GM23338 (cell line): Measurements from ENCODE around the gene L1CAM. TPM values are rescaled to one million over a fixed set of nuclear protein-coding genes. Genes with fewer than 3 reads are reported as not detected.

Experiments used
- ATAC-seq: fragments of 200-7000 bp; cut with Tn5 transposase; 3 replicates; pipeline ENCODE4 v1.9.1; 2020
- DNase-seq: peaks from one replicate; pipeline ENCODE4 v3.0.0-alpha.2; 2015; ENCODE audit warnings: low spot score
- H2AFZ ChIP-seq: fragments of 200-600 bp; sonication (generic); 2 replicates; pipeline ENCODE4 v1.8.0; 2016; ENCODE audit warnings: antibody characterized with exemption, mild to moderate bottlenecking, moderate library complexity
- H3F3A ChIP-seq: fragments of 200-600 bp; sonication (generic); replicated peaks from 2 replicates; pipeline ENCODE4 v1.8.0; 2017; ENCODE audit warnings: antibody characterized with exemption, mixed run types, low read depth
- H3K27ac ChIP-seq: fragments of 200-600 bp; sonication (generic); 2 replicates; pipeline ENCODE4 v1.6.1; 2016; ENCODE audit warnings: low read depth
- H3K27me3 ChIP-seq: fragments of 200-600 bp; sonication (generic); 2 replicates; pipeline ENCODE4 v1.8.0; 2016; ENCODE audit warnings: mild to moderate bottlenecking, mixed run types, moderate library complexity; ENCODE audit not compliant: insufficient read depth
- H3K36me3 ChIP-seq: fragments of 200-600 bp; sonication (generic); 2 replicates; pipeline ENCODE4 v1.8.0; 2016; ENCODE audit warnings: mild to moderate bottlenecking; ENCODE audit not compliant: insufficient read depth
- H3K4me1 ChIP-seq: fragments of 200-600 bp; sonication (generic); 2 replicates; pipeline ENCODE4 v1.8.0; 2016; ENCODE audit warnings: mild to moderate bottlenecking, moderate library complexity; ENCODE audit not compliant: insufficient read depth
- H3K4me2 ChIP-seq: fragments of 200-600 bp; sonication (generic); 2 replicates; pipeline ENCODE4 v1.7.1; 2017; ENCODE audit warnings: mixed run types
- H3K4me3 ChIP-seq: fragments of 200-600 bp; sonication (generic); 2 replicates; pipeline ENCODE4 v1.6.1; 2016; ENCODE audit warnings: mixed run types
- H3K79me2 ChIP-seq: fragments of 200-600 bp; sonication (generic); replicated peaks from 2 replicates; pipeline ENCODE4 v1.8.0; 2017; ENCODE audit warnings: mild to moderate bottlenecking; ENCODE audit not compliant: insufficient read depth
- H3K9me2 ChIP-seq: fragments of 200-600 bp; sonication (generic); 2 replicates; pipeline ENCODE4 v1.8.0; 2017; ENCODE audit not compliant: insufficient read depth
- H4K20me1 ChIP-seq: fragments of 200-600 bp; sonication (generic); replicated peaks from 2 replicates; pipeline ENCODE4 v1.8.0; 2017; ENCODE audit warnings: mild to moderate bottlenecking; ENCODE audit not compliant: insufficient read depth
- H3K27ac Mint-ChIP-seq: 2 replicates; pipeline ENCODE4 v1.8.0; 2020; ENCODE audit warnings: inconsistent platforms, mild to moderate bottlenecking, moderate library complexity, mixed read lengths
- H3K27me3 Mint-ChIP-seq: 3 replicates; pipeline ENCODE4 v1.8.0; 2022; ENCODE audit warnings: low read depth, mild to moderate bottlenecking, moderate library complexity, mixed read lengths, inconsistent platforms; ENCODE audit not compliant: insufficient read depth, poor library complexity
- H3K36me3 Mint-ChIP-seq: 3 replicates; pipeline ENCODE4 v1.8.0; 2021; ENCODE audit warnings: low read depth, mild to moderate bottlenecking, inconsistent platforms, moderate library complexity, mixed read lengths
- H3K4me1 Mint-ChIP-seq: 3 replicates; pipeline ENCODE4 v1.8.0; 2020; ENCODE audit warnings: mild to moderate bottlenecking, inconsistent platforms, mixed read lengths
- H3K4me3 Mint-ChIP-seq: 3 replicates; pipeline ENCODE4 v1.8.0; 2021; ENCODE audit warnings: moderate library complexity, mild to moderate bottlenecking, inconsistent platforms, mixed read lengths
- H3K9me3 Mint-ChIP-seq: 3 replicates; pipeline ENCODE4 v1.8.0; 2020; ENCODE audit warnings: moderate library complexity, mild to moderate bottlenecking, inconsistent platforms, mixed read lengths
- EZH2 ChIP-seq: fragments of 200-600 bp; sonication (generic); IDR thresholded peaks from one replicate; pipeline ENCODE4 v1.8.0; 2017; ENCODE audit warnings: antibody characterized with exemption, mild to moderate bottlenecking, low read depth; ENCODE audit not compliant: unreplicated experiment
- EZH2phosphoT487 ChIP-seq: fragments of 200-600 bp; sonication (generic); IDR thresholded peaks from one replicate; pipeline ENCODE4 v1.8.1; 2018; ENCODE audit warnings: antibody characterized with exemption; ENCODE audit not compliant: unreplicated experiment
- STAT1 ChIP-seq: IDR thresholded peaks from one replicate; pipeline ENCODE4 v1.6.1; 2016; ENCODE audit warnings: antibody characterized with exemption; ENCODE audit not compliant: unreplicated experiment
- ZNF114 ChIP-seq: fragments of 250-450 bp; sonication (Bioruptor Pico); IDR thresholded peaks from 2 replicates; pipeline ENCODE4 v1.5.0; 2020; ENCODE audit warnings: mild to moderate bottlenecking, moderate library complexity
- polyA plus RNA-seq: library from polyadenylated mRNA; unstranded; fragments of >200 nt; fragmentation: Nextera tagmentation; extraction: Ambion mirVana; gene quantifications from 2 replicates; pipeline ENCODE4 v1.2.1, GENCODE V29; 2016
- total RNA-seq: library from RNA; depleted of rRNA; stranded (reverse); fragments of >200 nt; shearing (Covaris generic); gene quantifications from 2 replicates; pipeline ENCODE4 v1.2.3, GENCODE V29; 2014
- TF ChIP-seq, protein P1 (sequence below): fragments of 250-450 bp; sonication (Bioruptor Pico); IDR thresholded peaks from 2 replicates; pipeline ENCODE4 v1.5.0; 2020; ENCODE audit warnings: mild to moderate bottlenecking, moderate library complexity
- TF ChIP-seq, protein P2 (sequence below): IDR thresholded peaks from 2 replicates; pipeline ENCODE4 v1.6.1; 2016; ENCODE audit warnings: antibody characterized with exemption

The L1CAM gene
- total and polyA plus RNA-seq, 2 experiments from 2014 or later, result 7.4 to 29.2 TPM

DNA sequence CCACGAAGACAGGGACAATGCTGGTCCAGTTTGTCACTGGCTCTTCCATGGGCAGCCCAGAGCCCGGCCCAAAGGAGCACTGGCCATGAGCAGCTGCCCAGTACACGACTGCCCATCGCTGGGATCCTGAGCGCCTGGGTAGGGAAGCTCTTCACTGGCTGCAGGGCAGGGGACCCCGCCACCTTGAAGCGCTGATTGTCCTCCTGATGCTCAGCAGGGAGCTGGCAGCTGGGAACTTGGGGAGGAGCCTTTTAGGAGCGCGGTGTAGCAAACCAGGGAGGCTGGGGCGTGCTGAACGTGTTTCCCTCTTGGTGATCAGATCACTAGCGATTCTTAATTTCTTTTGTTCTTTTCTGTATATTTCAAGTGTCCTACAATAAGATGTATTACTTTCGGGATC is 1.8 kb downstream of the L1CAM start (continued):
- TF ChIP-seq, protein P1, sequence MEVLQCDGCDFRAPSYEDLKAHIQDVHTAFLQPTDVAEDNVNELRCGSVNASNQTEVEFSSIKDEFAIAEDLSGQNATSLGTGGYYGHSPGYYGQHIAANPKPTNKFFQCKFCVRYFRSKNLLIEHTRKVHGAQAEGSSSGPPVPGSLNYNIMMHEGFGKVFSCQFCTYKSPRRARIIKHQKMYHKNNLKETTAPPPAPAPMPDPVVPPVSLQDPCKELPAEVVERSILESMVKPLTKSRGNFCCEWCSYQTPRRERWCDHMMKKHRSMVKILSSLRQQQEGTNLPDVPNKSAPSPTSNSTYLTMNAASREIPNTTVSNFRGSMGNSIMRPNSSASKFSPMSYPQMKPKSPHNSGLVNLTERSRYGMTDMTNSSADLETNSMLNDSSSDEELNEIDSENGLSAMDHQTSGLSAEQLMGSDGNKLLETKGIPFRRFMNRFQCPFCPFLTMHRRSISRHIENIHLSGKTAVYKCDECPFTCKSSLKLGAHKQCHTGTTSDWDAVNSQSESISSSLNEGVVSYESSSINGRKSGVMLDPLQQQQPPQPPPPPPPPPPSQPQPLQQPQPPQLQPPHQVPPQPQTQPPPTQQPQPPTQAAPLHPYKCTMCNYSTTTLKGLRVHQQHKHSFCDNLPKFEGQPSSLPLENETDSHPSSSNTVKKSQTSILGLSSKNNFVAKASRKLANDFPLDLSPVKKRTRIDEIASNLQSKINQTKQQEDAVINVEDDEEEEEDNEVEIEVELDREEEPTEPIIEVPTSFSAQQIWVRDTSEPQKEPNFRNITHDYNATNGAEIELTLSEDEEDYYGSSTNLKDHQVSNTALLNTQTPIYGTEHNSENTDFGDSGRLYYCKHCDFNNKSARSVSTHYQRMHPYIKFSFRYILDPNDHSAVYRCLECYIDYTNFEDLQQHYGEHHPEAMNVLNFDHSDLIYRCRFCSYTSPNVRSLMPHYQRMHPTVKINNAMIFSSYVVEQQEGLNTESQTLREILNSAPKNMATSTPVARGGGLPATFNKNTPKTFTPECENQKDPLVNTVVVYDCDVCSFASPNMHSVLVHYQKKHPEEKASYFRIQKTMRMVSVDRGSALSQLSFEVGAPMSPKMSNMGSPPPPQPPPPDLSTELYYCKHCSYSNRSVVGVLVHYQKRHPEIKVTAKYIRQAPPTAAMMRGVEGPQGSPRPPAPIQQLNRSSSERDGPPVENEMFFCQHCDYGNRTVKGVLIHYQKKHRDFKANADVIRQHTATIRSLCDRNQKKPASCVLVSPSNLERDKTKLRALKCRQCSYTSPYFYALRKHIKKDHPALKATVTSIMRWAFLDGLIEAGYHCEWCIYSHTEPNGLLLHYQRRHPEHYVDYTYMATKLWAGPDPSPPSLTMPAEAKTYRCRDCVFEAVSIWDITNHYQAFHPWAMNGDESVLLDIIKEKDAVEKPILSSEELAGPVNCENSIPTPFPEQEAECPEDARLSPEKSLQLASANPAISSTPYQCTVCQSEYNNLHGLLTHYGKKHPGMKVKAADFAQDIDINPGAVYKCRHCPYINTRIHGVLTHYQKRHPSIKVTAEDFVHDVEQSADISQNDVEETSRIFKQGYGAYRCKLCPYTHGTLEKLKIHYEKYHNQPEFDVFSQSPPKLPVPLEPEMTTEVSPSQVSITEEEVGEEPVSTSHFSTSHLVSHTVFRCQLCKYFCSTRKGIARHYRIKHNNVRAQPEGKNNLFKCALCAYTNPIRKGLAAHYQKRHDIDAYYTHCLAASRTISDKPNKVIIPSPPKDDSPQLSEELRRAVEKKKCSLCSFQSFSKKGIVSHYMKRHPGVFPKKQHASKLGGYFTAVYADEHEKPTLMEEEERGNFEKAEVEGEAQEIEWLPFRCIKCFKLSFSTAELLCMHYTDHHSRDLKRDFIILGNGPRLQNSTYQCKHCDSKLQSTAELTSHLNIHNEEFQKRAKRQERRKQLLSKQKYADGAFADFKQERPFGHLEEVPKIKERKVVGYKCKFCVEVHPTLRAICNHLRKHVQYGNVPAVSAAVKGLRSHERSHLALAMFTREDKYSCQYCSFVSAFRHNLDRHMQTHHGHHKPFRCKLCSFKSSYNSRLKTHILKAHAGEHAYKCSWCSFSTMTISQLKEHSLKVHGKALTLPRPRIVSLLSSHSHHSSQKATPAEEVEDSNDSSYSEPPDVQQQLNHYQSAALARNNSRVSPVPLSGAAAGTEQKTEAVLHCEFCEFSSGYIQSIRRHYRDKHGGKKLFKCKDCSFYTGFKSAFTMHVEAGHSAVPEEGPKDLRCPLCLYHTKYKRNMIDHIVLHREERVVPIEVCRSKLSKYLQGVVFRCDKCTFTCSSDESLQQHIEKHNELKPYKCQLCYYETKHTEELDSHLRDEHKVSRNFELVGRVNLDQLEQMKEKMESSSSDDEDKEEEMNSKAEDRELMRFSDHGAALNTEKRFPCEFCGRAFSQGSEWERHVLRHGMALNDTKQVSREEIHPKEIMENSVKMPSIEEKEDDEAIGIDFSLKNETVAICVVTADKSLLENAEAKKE (CRISPR knock-in tag), result no peak
- no peak for TF ChIP-seq STAT1
- TF ChIP-seq, protein P2, sequence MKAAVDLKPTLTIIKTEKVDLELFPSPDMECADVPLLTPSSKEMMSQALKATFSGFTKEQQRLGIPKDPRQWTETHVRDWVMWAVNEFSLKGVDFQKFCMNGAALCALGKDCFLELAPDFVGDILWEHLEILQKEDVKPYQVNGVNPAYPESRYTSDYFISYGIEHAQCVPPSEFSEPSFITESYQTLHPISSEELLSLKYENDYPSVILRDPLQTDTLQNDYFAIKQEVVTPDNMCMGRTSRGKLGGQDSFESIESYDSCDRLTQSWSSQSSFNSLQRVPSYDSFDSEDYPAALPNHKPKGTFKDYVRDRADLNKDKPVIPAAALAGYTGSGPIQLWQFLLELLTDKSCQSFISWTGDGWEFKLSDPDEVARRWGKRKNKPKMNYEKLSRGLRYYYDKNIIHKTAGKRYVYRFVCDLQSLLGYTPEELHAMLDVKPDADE, result no peak

DNA sequence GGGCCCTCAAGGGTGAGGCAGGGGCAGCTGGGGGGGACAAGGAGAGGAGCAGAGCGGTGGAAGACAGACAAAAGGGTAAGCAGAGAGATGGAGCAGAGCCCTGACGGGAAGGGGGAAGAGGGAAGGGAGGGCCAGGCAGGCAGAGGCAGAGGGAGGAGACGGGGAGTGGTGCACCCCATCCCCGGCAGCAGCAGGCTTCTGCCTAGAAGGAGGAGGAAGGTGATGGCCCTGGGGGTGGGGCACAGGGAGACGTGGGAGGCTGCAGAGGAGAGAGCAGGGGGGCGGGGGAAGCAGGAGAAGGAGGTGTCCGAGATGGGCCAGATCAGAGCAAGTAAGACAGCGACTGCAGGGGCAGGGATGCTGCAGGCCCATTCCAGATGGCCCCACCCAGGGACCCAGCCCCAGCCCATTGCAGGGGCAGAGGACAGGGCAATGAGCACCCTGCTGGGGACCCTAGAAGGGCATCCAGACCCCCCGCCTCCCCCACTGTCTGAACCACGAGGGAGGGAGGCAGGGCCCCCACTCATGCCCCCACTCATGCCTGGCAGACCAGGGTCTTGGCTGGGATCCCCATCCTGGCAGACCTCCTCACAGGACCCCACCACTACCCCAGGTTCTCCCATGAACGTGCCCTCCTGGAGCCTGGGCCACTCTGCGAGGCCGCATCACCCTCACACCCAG is 2.7 kb downstream of the L1CAM start:
- peaks cover 13% of the 10 kb centered on the region for H3K27me3 Mint-ChIP-seq
- DNase-seq (peak; percentile 38), ATAC-seq (peak; percentile 2)
- no peaks in the 10 kb centered on the region for H3K9me3 Mint-ChIP-seq
- H3K79me2 ChIP-seq, result no peaks in the 10 kb centered on the region
- no peak overlapping the region for H2AFZ ChIP-seq
- no peaks in the 10 kb centered on the region for H3F3A ChIP-seq
- no peaks in the 10 kb centered on the region; the same call in 1 of the 2 replicates for H3K27me3 ChIP-seq
- no peaks in the 10 kb centered on the region for H3K36me3 ChIP-seq
- no peaks in the 10 kb centered on the region; the same call in 2 of the 3 replicates for H3K36me3 Mint-ChIP-seq
- H3K4me2 ChIP-seq, result peak overlapping the region; percentile 60; the same call in 1 of the 2 replicates
- H3K9me2 ChIP-seq, result no peaks in the 10 kb centered on the region
- H3K27ac Mint-ChIP-seq, result no peak overlapping the region
- H3K4me1 Mint-ChIP-seq, result peaks cover 40% of the 10 kb centered on the region
- H4K20me1 ChIP-seq, result no peaks in the 10 kb centered on the region
- H3K27ac ChIP-seq, result no peak overlapping the region
- H3K4me3 Mint-ChIP-seq, result no peak overlapping the region
- no peak overlapping the region for H3K4me3 ChIP-seq
- H3K4me1 ChIP-seq, result peaks cover 20% of the 10 kb centered on the region; the same call in 1 of the 2 replicates
- TF ChIP-seq STAT1, result no peak
- TF ChIP-seq, protein P1 (CRISPR knock-in tag), result no peak
- TF ChIP-seq ZNF114 (CRISPR knock-in tag), result no peak
- no peak for TF ChIP-seq EZH2
- TF ChIP-seq EZH2phosphoT487, result no peak
